Activated CD4-positive, alpha-beta memory T cell treated with anti-CD3 and anti-CD28 coated beads for 36 hours (primary cell): ENCODE results near the gene SP7. TPM values are rescaled to one million over a fixed set of nuclear protein-coding genes. Genes with fewer than 3 reads are reported as not detected.
A peak's percentile ranks its signal among the peaks of the same experiment; 100 is the strongest.
"Not testable (repeated sequence)": the region's sequence is repeated elsewhere in the genome, so short reads cannot be mapped to it uniquely, and the experiment has no call there.

Experiments used
- CTCF ChIA-PET: fragments of 350-600 bp; sonication (Branson Sonifier 250); formaldehyde crosslinking; loops from one replicate; lab custom pipeline; 2021; ENCODE audit warnings: antibody characterized with exemption, inconsistent platforms; lab: Charles Lee
- POLR2A ChIA-PET: fragments of 350-600 bp; sonication (Branson Sonifier 250); formaldehyde crosslinking; loops from one replicate; lab custom pipeline; 2021; ENCODE audit warnings: antibody characterized with exemption; lab: Charles Lee
- DNase-seq: peaks from one replicate; pipeline ENCODE4 v3.0.0-alpha.2; 2020
- H3K27ac Mint-ChIP-seq: one replicate; pipeline ENCODE4 v1.8.0; 2021; ENCODE audit warnings: mixed read lengths
- H3K27me3 Mint-ChIP-seq: one replicate; pipeline ENCODE4 v1.8.0; 2021; ENCODE audit warnings: mixed read lengths
- H3K36me3 Mint-ChIP-seq: one replicate; pipeline ENCODE4 v1.8.0; 2021; ENCODE audit warnings: mixed read lengths
- H3K4me1 Mint-ChIP-seq: one replicate; pipeline ENCODE4 v1.8.0; 2021; ENCODE audit warnings: low read depth, mixed read lengths
- H3K4me3 Mint-ChIP-seq: one replicate; pipeline ENCODE4 v1.8.0; 2021; ENCODE audit warnings: mild to moderate bottlenecking, mixed read lengths
- H3K9me3 Mint-ChIP-seq: one replicate; pipeline ENCODE4 v1.8.0; 2021; ENCODE audit warnings: mixed read lengths
- intact Hi-C: fragments of 100-400 bp; cut with micrococcal nuclease; formaldehyde crosslinking; loops from one replicate; pipeline ENCODE4 v1.15.1; 2023
- total RNA-seq, 2 experiments: library from RNA; stranded (reverse); gene quantifications; one replicate each; pipeline ENCODE4 v1.2.3, GENCODE V29; 2021

Gene SP7
- total RNA-seq, 2 experiments from 2014 or later = not detected

DNA sequence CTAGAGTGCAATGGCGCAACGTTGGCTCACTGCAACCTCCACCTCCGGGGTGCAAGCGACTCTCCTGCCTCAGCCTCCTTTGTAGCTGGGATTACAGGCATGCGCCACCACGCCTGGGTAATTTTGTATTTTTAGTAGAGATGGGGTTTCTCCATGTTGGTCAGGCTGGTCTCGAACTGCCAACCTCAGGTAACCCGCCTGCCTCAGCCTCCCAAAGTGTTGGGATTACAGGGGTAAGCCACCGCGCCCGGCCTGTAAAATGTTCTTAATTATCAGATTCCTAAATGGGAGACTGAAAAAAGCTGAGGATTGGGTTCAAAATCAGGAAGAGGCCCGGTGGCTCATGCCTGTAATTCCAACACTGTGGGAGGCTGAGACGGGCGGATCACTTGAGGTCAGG, 38.1 kb upstream of the SP7 start:
- H3K27me3 Mint-ChIP-seq, DNase-seq, H3K4me3 Mint-ChIP-seq, POLR2A ChIA-PET, H3K9me3 Mint-ChIP-seq, intact Hi-C loops, H3K36me3 Mint-ChIP-seq: not testable (repeated sequence)
- Mint-ChIP-seq H3K27ac (peak overlapping the region; percentile 77), H3K4me1 (peaks cover 24% of the 10 kb centered on the region)
- CTCF ChIA-PET = interaction anchor here (1.9 kb wide), 1 partner anchor 47 kb away, joined by 7 read pairs; no protein-coding TSS in a partner anchor

DNA sequence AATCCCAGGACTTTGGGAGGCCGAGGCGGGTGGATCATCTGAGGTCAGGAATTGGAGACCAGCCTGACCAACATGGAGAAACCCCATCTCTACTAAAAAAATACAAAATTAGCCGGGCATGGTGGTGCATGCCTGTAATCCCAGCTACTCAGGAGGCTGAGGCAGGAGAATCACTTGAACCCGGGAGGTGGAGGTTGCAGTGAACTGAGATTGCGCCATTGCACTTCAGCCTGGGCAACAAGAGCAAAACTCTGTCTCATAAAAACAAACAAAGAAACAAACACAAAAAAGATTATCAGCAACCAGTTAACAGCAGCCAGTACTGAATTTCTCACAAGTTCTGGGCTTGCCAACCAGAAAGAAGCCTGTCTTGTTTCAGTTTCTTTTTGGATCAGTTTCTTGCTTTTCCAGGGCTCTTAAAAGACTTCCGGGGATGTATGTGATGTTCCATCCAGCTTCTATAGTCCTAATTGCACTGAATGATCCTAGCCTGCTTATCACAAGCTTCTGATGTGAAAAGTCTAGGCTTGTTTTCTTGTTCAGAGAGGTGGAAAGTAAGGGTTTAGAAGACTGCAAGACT, 37.5 kb upstream of the SP7 start:
- peaks cover 24% of the 10 kb centered on the region for H3K4me1 Mint-ChIP-seq
- H3K9me3 Mint-ChIP-seq, DNase-seq, H3K36me3 Mint-ChIP-seq, H3K27me3 Mint-ChIP-seq, H3K4me3 Mint-ChIP-seq, POLR2A ChIA-PET: not testable (repeated sequence)
- CTCF ChIA-PET = interaction anchor here (1.1 to 1.9 kb wide), 2 partner anchors 48 to 135 kb away, joined by 3 to 7 read pairs; no protein-coding TSS in a partner anchor
- peak overlapping the region; percentile 77 for H3K27ac Mint-ChIP-seq
- intact Hi-C loops = loop anchor here (2.0 kb wide), 1 partner anchor 153 kb away; no protein-coding TSS in a partner anchor

DNA sequence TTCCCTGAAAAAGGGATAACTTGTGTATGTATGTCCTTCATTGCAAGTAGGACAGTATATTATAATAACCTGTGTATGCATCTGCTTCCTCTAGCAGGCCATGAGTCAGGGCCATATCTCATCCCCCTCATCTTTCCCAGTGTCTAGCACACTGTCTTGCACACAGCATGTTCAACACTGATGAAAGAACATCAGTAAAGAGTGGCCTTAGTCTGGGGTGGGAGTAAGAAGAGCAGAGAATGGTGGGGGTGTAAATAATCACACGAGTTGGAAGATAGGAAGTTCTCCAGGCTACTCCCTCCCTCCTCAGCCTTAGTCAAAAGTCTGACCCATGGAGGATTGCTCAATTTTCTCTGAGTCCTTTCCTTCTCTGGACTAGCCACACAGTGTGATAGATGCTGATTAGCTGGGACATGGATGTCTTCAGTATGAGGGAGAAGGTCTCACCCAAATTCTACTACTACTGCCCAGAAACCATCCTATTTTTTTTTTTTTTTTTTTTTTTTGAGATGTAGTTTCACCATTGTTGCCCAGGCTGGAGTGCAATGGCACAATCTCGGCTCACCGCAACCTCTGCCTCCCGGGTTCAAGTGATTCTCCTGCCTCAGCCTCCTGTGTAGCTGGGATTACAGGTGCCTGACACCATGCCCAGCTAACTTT, 29.2 kb upstream of the SP7 start:
- POLR2A ChIA-PET = interaction anchor here (2.4 kb wide), 1 partner anchor 14 kb away, joined by 6 read pairs; no protein-coding TSS in a partner anchor
- no peaks in the 10 kb centered on the region for H3K9me3 Mint-ChIP-seq
- H3K36me3 Mint-ChIP-seq = no peaks in the 10 kb centered on the region
- no peaks in the 10 kb centered on the region for H3K27me3 Mint-ChIP-seq
- CTCF ChIA-PET = interaction anchor here (1.2 to 2.6 kb wide), 3 partner anchors 13 to 56 kb away, joined by 3 to 20 read pairs (median 7); no protein-coding TSS in a partner anchor
- intact Hi-C loops = no loop called here
- H3K4me1 Mint-ChIP-seq = peaks cover 9% of the 10 kb centered on the region
- H3K27ac Mint-ChIP-seq = peak overlapping the region; percentile 79
- no peak overlapping the region for H3K4me3 Mint-ChIP-seq
- DNase-seq = no peak

DNA sequence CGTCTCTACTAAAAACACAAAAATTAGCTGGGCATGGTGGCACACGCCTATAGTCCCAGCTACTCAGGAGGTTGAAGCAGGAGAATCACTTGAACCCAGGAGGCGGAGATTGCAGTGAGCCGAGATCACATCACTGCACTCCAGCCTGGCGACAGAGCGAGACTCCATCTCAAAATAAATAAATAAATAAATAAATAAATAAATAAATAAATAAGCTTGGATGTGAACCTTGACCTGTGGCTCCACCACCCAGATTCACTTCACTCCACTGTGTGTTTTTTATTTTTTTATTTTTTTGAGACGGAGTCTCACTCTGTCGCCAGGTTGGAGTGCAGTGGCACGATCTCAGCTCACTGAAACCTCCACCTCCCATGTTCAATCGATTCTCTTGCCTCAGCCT, 25.5 kb upstream of the SP7 start:
- H3K4me3 Mint-ChIP-seq, DNase-seq, H3K9me3 Mint-ChIP-seq, H3K27me3 Mint-ChIP-seq, H3K27ac Mint-ChIP-seq, intact Hi-C loops, H3K36me3 Mint-ChIP-seq, POLR2A ChIA-PET, H3K4me1 Mint-ChIP-seq: not testable (repeated sequence)
- CTCF ChIA-PET = interaction anchor here (0.9 to 1.4 kb wide), 4 partner anchors 8 to 60 kb away, joined by 3 to 7 read pairs (median 3); no protein-coding TSS in a partner anchor

DNA sequence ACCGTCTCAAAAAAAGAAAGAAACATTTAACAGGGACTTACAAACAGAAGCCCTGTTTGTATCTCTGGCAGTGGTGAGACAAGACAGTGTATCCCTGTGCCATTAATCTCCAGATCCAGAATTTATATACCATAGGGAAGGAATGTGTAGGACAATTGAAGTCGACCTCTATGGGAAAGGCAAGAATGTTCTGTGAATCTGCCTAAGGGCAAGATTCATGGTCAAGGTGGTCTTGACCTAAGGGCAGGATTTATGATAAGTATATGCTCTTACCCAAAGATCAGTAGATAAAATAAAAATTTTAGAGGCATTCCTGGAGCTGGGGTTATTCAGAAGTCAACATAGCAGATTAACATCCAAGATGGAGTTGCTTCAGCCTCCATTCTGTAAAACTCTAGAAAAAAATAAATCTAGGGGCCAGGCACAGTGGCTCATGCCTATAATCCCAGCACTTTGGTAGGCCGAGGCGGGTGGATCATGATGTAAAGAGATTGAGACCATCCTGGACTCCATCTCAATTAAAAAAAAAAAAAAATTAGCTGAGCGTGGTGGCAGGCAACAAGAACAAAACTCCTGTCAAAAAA, 22.8 kb upstream of the SP7 start:
- no peaks in the 10 kb centered on the region for H3K9me3 Mint-ChIP-seq
- intact Hi-C loops = no loop called here
- POLR2A ChIA-PET = no interaction called here
- CTCF ChIA-PET = interaction anchor here (1.2 kb wide), 1 partner anchor 62 kb away, joined by 4 read pairs; no protein-coding TSS in a partner anchor
- no peak overlapping the region for H3K27ac Mint-ChIP-seq
- no peaks in the 10 kb centered on the region for H3K36me3 Mint-ChIP-seq
- H3K4me3 Mint-ChIP-seq = no peak overlapping the region
- DNase-seq = no peak
- no peaks in the 10 kb centered on the region for H3K4me1 Mint-ChIP-seq
- no peaks in the 10 kb centered on the region for H3K27me3 Mint-ChIP-seq

DNA sequence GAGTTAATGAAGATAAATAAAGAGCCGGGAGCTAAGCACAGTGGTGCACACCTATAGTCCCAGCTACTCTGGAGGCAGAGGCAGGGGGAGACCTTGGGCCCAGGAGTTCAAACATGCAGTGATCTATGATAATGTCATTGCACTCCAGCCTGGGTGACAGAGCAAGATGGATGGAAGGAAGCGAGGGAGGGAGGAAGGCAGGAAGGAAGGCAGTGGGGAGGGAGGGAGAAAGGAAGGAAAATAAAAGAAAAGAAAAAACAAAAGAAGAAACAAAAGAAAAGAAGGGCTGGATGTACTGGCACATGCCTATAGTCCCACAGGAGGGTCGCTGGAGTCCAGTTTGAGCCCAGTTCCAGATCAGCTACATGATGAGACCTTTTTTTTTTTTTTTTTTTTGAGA, 19.0 kb upstream of the SP7 start:
- Mint-ChIP-seq H3K27me3 (no peaks in the 10 kb centered on the region), H3K4me1 (peaks cover 9% of the 10 kb centered on the region), H3K9me3 (no peaks in the 10 kb centered on the region), H3K36me3 (no peaks in the 10 kb centered on the region), H3K4me3 (no peak overlapping the region), H3K27ac (no peak overlapping the region)
- intact Hi-C loops = no loop called here
- no peak for DNase-seq
- ChIA-PET CTCF (interaction anchor here (0.7 to 8.0 kb wide), 5 partner anchors 10 to 68 kb away, joined by 3 to 207 read pairs (median 19); partner anchors contain the start of genes AAAS, AMHR2 and SP1), POLR2A (no interaction called here)

DNA sequence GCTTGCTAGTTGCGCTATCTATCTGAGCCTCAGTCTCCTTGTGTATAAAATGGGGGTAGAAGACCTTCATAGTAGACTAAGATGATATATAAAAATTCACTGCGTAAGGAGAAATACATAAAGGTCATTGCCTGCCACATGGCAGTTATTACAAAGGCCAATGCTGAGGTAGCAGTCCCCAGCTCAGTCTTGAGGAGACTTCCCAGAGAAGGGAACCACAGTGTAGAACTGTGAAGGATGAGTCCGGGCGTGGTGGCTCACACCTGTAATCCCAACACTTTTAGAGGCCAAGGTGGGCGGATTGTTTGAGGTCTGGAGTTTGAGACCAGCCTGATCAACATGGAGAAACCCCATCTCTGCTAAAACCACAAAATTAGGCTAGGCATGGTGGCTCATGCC, 17.1 kb upstream of the SP7 start:
- Mint-ChIP-seq H3K27me3 (no peaks in the 10 kb centered on the region), H3K4me1 (peaks cover 9% of the 10 kb centered on the region), H3K9me3 (no peaks in the 10 kb centered on the region), H3K4me3 (no peak overlapping the region), H3K27ac (no peak overlapping the region), H3K36me3 (no peaks in the 10 kb centered on the region)
- CTCF ChIA-PET = interaction anchor here (0.9 to 8.0 kb wide), 18 partner anchors 8 to 162 kb away, joined by 3 to 207 read pairs (median 18); partner anchors contain the start of genes AAAS, AMHR2, MAP3K12 and SP1
- intact Hi-C loops = no loop called here
- DNase-seq = no peak
- POLR2A ChIA-PET = no interaction called here

DNA sequence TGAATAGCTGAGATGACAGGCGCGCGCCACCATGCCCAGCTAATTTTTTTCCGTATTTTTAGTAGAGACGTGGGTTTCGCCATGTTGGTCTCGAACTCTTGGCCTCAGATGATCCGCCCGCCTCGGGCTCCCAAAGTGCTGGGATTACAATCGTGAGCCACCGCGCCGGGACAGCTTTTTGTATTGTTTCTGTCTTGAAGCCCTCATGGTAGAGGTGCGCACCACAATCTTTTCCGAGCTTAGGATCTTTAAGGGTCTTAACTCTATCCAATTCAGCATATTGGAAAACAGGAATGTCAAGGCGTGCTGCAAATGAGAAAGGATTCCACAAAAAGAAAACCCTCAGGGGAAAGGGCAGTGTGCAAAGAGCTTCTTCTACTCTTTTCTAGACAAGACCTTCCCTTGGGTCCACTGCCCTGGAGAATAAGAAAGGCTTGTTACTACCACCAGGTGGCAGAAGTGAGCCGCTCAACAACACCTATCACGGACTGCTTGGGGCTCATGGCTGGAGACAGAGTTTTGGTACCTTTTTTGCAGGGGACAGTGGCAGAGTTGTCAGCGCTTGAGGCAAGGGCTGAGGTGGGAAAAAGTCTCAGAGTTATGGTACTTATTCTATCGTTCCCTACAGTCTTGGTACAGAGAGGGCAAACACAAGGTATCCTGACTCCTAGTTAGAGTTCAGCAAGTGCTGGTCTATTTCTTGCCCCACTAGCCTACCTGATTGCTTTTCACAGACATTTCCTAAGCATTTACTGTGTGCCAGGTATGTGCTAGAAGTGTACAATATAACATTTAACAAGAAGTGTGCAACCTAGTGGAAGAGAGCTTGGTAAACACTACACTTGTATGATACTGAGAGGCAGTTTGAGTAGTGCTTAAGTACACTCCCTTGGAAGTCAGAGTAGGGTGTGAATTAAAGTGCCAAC, 16.4 kb upstream of the SP7 start:
- CTCF ChIA-PET = interaction anchor here (0.5 to 8.0 kb wide), 62 partner anchors 7 to 1223 kb away, joined by 3 to 207 read pairs (median 4); partner anchors contain the start of genes AAAS, AMHR2, ITGB7 and MAP3K12
- H3K27me3 Mint-ChIP-seq = no peaks in the 10 kb centered on the region
- intact Hi-C loops = loop anchor here (1.0 kb wide), 3 partner anchors 30 to 156 kb away; no protein-coding TSS in a partner anchor
- no peaks in the 10 kb centered on the region for H3K9me3 Mint-ChIP-seq
- H3K4me3 Mint-ChIP-seq = no peak overlapping the region
- DNase-seq = peak; percentile 90
- H3K4me1 Mint-ChIP-seq = peaks cover 9% of the 10 kb centered on the region
- no peaks in the 10 kb centered on the region for H3K36me3 Mint-ChIP-seq
- peak overlapping the region; percentile 12 for H3K27ac Mint-ChIP-seq
- POLR2A ChIA-PET = interaction anchor here (0.8 to 1.2 kb wide), 4 partner anchors 29 to 156 kb away, joined by 3 to 4 read pairs (median 3); no protein-coding TSS in a partner anchor

DNA sequence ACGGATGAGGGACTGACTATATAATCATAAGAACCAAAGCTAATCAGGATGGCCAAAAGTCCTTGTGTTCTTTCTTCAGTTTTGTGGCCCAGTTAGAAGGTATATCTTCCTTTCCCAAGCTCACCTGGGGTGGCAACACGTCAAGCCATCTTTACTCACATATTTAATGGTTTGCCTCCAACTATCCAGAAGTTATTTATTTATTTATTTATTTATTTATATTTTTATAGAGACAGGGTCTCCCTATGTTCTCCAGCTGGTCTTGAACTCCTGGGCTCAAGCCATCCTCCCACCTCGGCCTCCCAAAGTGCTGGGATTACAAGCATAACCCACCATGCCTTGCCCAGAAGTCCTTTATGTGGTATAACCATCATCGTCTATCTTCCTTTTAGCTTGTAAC, 11.8 kb upstream of the SP7 start:
- intact Hi-C loops = no loop called here
- DNase-seq = no peak
- ChIA-PET POLR2A (no interaction called here), CTCF (interaction anchor here (0.7 to 7.2 kb wide), 5 partner anchors 23 to 136 kb away, joined by 3 to 252 read pairs (median 4); partner anchors contain the start of gene AAAS)
- Mint-ChIP-seq H3K36me3 (no peaks in the 10 kb centered on the region), H3K27ac (no peak overlapping the region), H3K4me3 (no peak overlapping the region), H3K9me3 (no peaks in the 10 kb centered on the region), H3K27me3 (no peaks in the 10 kb centered on the region), H3K4me1 (peaks cover 15% of the 10 kb centered on the region)

DNA sequence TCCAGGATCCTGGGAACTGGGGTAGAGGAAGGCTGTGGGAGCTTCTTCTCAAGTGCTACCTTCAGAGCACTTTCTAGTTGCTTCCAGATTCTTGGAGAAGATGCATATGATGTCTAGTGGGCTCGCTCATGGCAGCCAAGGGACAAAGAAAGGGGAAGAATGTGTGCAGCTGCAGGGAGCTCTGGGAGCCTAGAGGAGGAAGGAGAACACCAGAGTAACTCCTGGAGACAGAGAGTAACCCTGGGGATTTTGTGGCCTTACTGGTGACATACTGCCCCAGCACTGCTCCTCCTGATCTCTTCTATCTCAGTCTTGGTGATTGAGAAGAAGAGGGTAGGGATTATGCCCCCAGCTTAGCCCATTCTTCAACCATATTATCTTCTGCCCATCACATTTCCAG, 10.3 kb upstream of the SP7 start:
- no peak for DNase-seq
- intact Hi-C loops = no loop called here
- H3K27me3 Mint-ChIP-seq = no peaks in the 10 kb centered on the region
- no peaks in the 10 kb centered on the region for H3K36me3 Mint-ChIP-seq
- no peak overlapping the region for H3K27ac Mint-ChIP-seq
- no peak overlapping the region for H3K4me3 Mint-ChIP-seq
- no peaks in the 10 kb centered on the region for H3K9me3 Mint-ChIP-seq
- POLR2A ChIA-PET = interaction anchor here (0.6 kb wide), 1 partner anchor 75 kb away, joined by 3 read pairs; no protein-coding TSS in a partner anchor
- CTCF ChIA-PET = interaction anchor here (1.3 to 7.2 kb wide), 6 partner anchors 9 to 77 kb away, joined by 3 to 252 read pairs (median 6); partner anchors contain the start of genes AAAS and AMHR2
- H3K4me1 Mint-ChIP-seq = peaks cover 9% of the 10 kb centered on the region
